Fibroblast of lung (primary cell): Measurements from ENCODE around the gene MATK. TPM values are rescaled to one million over a fixed set of nuclear protein-coding genes. Genes with fewer than 3 reads are reported as not detected.

Experiments
- DNase-seq, 2 donors: peaks; one replicate each; pipeline versions ENCODE4 v3.0.0 to v3.0.0-alpha.2; 2010; ENCODE audit warnings: low read depth in 2 of 2
- H2AFZ ChIP-seq: 2 replicates; pipeline ENCODE4 v1.5.1; 2012; ENCODE audit warnings: low read length, control low read depth, inconsistent platforms
- H3K27ac ChIP-seq: 2 replicates; pipeline ENCODE4 v1.5.1; 2011; ENCODE audit warnings: low read length, control low read depth; ENCODE audit not compliant: insufficient read depth
- H3K27me3 ChIP-seq: 2 replicates; pipeline ENCODE4 v1.5.1; 2011; ENCODE audit warnings: mild to moderate bottlenecking, low read length; ENCODE audit not compliant: control insufficient read depth, insufficient read depth
- H3K36me3 ChIP-seq: 2 replicates; pipeline ENCODE4 v1.5.1; 2011; ENCODE audit warnings: low read length; ENCODE audit not compliant: control insufficient read depth, insufficient read depth
- H3K4me1 ChIP-seq: 2 replicates; pipeline ENCODE4 v1.5.1; 2011; ENCODE audit warnings: low read length; ENCODE audit not compliant: control insufficient read depth, insufficient read depth; ENCODE audit errors: extremely low read depth
- H3K4me2 ChIP-seq: 2 replicates; pipeline ENCODE4 v1.5.1; 2011; ENCODE audit warnings: low read length, control low read depth; ENCODE audit not compliant: insufficient read depth; ENCODE audit errors: extremely low read depth
- H3K4me3 ChIP-seq, 4 experiments: fragments of 200-600 bp in 1 of 4; sonication (generic) in 1 of 4; replicated peaks in 1 of 4; 2 replicates each; pipeline ENCODE4 v1.5.1; 2011 to 2016; ENCODE audit warnings: low read length in 4 of 4, low read depth in 3 of 4, mild to moderate bottlenecking in 3 of 4, control low read depth in 2 of 4, inconsistent platforms in 1 of 4, mixed read lengths in 1 of 4; ENCODE audit not compliant: insufficient read depth in 1 of 4; ENCODE audit errors: control extremely low read depth in 1 of 4
- H3K79me2 ChIP-seq: 2 replicates; pipeline ENCODE4 v1.5.1; 2012; ENCODE audit warnings: mild to moderate bottlenecking, low read length, inconsistent platforms; ENCODE audit not compliant: control insufficient read depth, insufficient read depth
- H3K9ac ChIP-seq: 2 replicates; pipeline ENCODE4 v1.5.1; 2011; ENCODE audit warnings: mild to moderate bottlenecking, low read length, control low read depth; ENCODE audit not compliant: insufficient read depth
- H3K9me3 ChIP-seq: 2 replicates; pipeline ENCODE4 v1.5.1; 2012; ENCODE audit warnings: low read depth, low read length; ENCODE audit not compliant: control insufficient read depth, insufficient read depth
- H4K20me1 ChIP-seq: 2 replicates; pipeline ENCODE4 v1.5.1; 2011; ENCODE audit warnings: low read length; ENCODE audit not compliant: control insufficient read depth, insufficient read depth; ENCODE audit errors: extremely low read depth
- EZH2 ChIP-seq: IDR thresholded peaks from 2 replicates; pipeline ENCODE4 v1.5.1; 2012; ENCODE audit warnings: low read length, control low read depth, mild to moderate bottlenecking; ENCODE audit errors: missing control alignments
- polyA plus RNA-seq, 2 donors: library from polyadenylated mRNA; depleted of rRNA in 1 of 2; stranded (reverse) in 1 of 2; unstranded in 1 of 2; fragments of >200 nt; gene quantifications; 2 replicates each; pipeline ENCODE4 v1.2.1, GENCODE V29; 2011 to 2012; ENCODE audit warnings: missing spikeins in 1 of 2
- total RNA-seq: library from RNA; depleted of rRNA; stranded (reverse); fragments of >200 nt; gene quantifications from 2 replicates; pipeline ENCODE4 v1.2.1, GENCODE V29; 2014
- TF ChIP-seq, protein P1 (sequence below), 2 donors: IDR thresholded peaks in 1 of 2; conservative IDR thresholded peaks in 1 of 2; 1 replicate in 1 of 2; 2 replicates in 1 of 2; pipeline ENCODE4 v1.5.1; 2011 to 2012; ENCODE audit warnings: low read length in 2 of 2, control low read depth in 1 of 2, inconsistent platforms in 1 of 2, low read depth in 1 of 2, mild to moderate bottlenecking in 1 of 2

Gene MATK
- total and polyA plus RNA-seq, 2 donors (not counting 1 experiment from before 2014, with no cell fraction given): under 0.01 TPM; not detected in 1

DNA sequence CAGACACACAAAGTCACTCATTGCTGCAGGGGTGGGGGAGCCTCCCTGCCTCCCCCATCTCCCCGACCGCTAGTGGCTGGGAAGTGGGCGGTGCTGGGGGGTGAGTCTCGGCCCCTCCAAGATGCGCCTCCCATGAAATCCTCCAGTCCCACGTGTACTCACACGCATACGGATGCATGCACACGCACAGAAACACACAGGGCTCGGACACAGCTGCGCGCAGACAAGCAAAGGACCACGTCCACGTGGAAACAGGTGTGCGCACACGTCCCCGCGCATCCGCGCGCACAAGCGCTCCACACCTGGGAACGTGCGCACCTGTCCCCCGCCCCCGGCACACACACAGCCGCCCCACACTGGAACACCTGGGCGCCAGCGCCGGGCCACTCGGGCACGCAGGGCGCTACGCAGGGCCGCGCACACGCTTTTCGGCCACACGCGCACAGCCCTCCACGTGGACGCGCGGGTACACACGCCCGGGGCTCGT, 687 bp downstream of the MATK start:
- H3K9ac ChIP-seq: no peak overlapping the region
- no peak overlapping the region for H2AFZ ChIP-seq
- TF ChIP-seq, protein P1, sequence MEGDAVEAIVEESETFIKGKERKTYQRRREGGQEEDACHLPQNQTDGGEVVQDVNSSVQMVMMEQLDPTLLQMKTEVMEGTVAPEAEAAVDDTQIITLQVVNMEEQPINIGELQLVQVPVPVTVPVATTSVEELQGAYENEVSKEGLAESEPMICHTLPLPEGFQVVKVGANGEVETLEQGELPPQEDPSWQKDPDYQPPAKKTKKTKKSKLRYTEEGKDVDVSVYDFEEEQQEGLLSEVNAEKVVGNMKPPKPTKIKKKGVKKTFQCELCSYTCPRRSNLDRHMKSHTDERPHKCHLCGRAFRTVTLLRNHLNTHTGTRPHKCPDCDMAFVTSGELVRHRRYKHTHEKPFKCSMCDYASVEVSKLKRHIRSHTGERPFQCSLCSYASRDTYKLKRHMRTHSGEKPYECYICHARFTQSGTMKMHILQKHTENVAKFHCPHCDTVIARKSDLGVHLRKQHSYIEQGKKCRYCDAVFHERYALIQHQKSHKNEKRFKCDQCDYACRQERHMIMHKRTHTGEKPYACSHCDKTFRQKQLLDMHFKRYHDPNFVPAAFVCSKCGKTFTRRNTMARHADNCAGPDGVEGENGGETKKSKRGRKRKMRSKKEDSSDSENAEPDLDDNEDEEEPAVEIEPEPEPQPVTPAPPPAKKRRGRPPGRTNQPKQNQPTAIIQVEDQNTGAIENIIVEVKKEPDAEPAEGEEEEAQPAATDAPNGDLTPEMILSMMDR (conservative IDR thresholded peaks at IDR 0.05 in 1 of 2, IDR thresholded peaks at IDR 0.05 in 1 of 2; ENCODE audit: low read depth in 1 of 2, low read length in 2 of 2): no peak
- TF ChIP-seq EZH2: no peak
- H3K27me3 ChIP-seq: peaks cover 2% of the 10 kb centered on the region
- no peaks in the 10 kb centered on the region for H3K4me1 ChIP-seq
- H3K27ac ChIP-seq: no peak overlapping the region
- no peaks in the 10 kb centered on the region for H3K36me3 ChIP-seq
- no peak overlapping the region for H3K4me2 ChIP-seq
- H3K4me3 ChIP-seq: no peak overlapping the region
- DNase-seq: no peak
- no peaks in the 10 kb centered on the region for H3K9me3 ChIP-seq
- no peaks in the 10 kb centered on the region for H3K79me2 ChIP-seq
- no peaks in the 10 kb centered on the region for H4K20me1 ChIP-seq

- no peak for DNase-seq
- H3K4me3 ChIP-seq: no peak overlapping the region
Measured at GRCh38 chr19:3784607-3785450, 1.4 kb downstream of the MATK start.

More at GRCh38 chr19:3784607-3785450, 1.4 kb downstream of the MATK start:
- Histone ChIP-seq H3K9ac (no peak overlapping the region), H3K4me2 (no peak overlapping the region), H3K36me3 (no peaks in the 10 kb centered on the region), H2AFZ (no peak overlapping the region), H3K9me3 (no peaks in the 10 kb centered on the region), H3K79me2 (no peaks in the 10 kb centered on the region), H3K27me3 (peaks cover 2% of the 10 kb centered on the region), H3K27ac (no peak overlapping the region), H4K20me1 (no peaks in the 10 kb centered on the region), H3K4me1 (no peaks in the 10 kb centered on the region)
- TF ChIP-seq EZH2: no peak
- TF ChIP-seq, protein P1 (conservative IDR thresholded peaks at IDR 0.05 in 1 of 2, IDR thresholded peaks at IDR 0.05 in 1 of 2; ENCODE audit: low read depth in 1 of 2, low read length in 2 of 2): no peak
